ENCODE measurements around the gene DUOX1.

DUOX1 gene

GRCh38 chr15:45094358-45094730 is 35.5 kb upstream of the DUOX1 start:
- Histone ChIP-seq H3K9me3 (ENCODE audit: control insufficient read depth, low read length) (no peaks in the 10 kb centered on the region), H3K23ac (ENCODE audit: low read length in 2 of 2) (no peak overlapping the region), H2BK12ac (ENCODE audit: low read length in 2 of 2) (no peak overlapping the region), H2BK5ac (ENCODE audit: low read depth, low read length, poor library complexity, severe bottlenecking) (no peak overlapping the region), H3K4me3 (ENCODE audit: insufficient read depth in 1 of 2, low read depth in 1 of 2, low read length in 2 of 2) (no peak overlapping the region), H3K9ac (ENCODE audit: low read length) (no peak overlapping the region), H2BK15ac (ENCODE audit: low read depth, poor library complexity, severe bottlenecking) (no peak overlapping the region), H3K4me2 (ENCODE audit: low read length, poor library complexity, severe bottlenecking) (no peak overlapping the region), H3K4me1 (ENCODE audit: control insufficient read depth, insufficient read depth, low read depth, low read length) (no peaks in the 10 kb centered on the region), H4K8ac (ENCODE audit: low read length) (no peak overlapping the region), H3K27ac (ENCODE audit: low read length, poor library complexity, severe bottlenecking) (no peak overlapping the region), H2BK120ac (ENCODE audit: low read depth, low read length) (no peak overlapping the region), H3K36me3 (ENCODE audit: control insufficient read depth in 1 of 2, insufficient read depth in 2 of 2, low read depth in 1 of 2, low read length in 2 of 2) (no peaks in the 10 kb centered on the region), H2AK5ac (ENCODE audit: low read length, severe bottlenecking) (no peak overlapping the region), H3K18ac (ENCODE audit: low read depth in 1 of 2, low read length in 2 of 2) (no peak overlapping the region), H3K14ac (ENCODE audit: low read length in 2 of 2) (no peak overlapping the region), H3K27me3 (ENCODE audit: control insufficient read depth in 1 of 2, insufficient read depth in 1 of 2, low read length in 2 of 2) (peaks cover 45 to 74% of the 10 kb centered on the region in 2 experiments), H3K79me1 (replicated peaks; ENCODE audit: low read length, poor library complexity, severe bottlenecking) (no peaks in the 10 kb centered on the region), H3K4ac (ENCODE audit: low read depth in 1 of 2, low read length in 2 of 2) (no peak overlapping the region), H4K91ac (ENCODE audit: low read length) (no peak overlapping the region), H2AFZ (ENCODE audit: low read depth, low read length) (no peak overlapping the region)
- no peak for DNase-seq
- WGBS = 80% methylated on average over 9 of the region's 9 CpGs

DNA sequence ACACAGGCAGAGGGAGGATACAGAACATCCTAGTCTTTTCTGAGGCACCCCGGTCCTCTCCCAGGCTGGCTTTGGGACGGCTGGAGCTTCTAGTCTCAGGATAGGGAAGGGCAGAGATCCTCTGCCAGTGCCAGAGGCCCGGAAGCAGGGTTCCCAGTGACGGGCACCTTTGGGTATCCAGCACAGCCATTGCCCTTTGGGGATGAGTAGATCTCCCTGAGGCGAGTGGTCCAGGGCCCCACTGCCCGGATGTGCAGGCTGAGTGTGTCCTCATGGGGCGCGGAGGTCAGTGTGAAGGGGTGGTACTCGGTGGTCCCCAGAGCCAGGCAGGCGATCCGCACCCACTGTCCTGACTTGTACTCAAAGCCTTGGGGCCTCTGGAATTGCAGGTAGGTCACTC is 34.1 kb upstream of the DUOX1 start:
- Histone ChIP-seq H3K79me1 (replicated peaks; ENCODE audit: low read length, poor library complexity, severe bottlenecking) (no peaks in the 10 kb centered on the region), H3K18ac (ENCODE audit: low read depth in 1 of 2, low read length in 2 of 2) (no peak overlapping the region), H3K27ac (ENCODE audit: low read length, poor library complexity, severe bottlenecking) (no peak overlapping the region), H3K9me3 (ENCODE audit: control insufficient read depth, low read length) (no peaks in the 10 kb centered on the region), H3K4me3 (ENCODE audit: insufficient read depth in 1 of 2, low read depth in 1 of 2, low read length in 2 of 2) (no peak overlapping the region), H2AFZ (ENCODE audit: low read depth, low read length) (no peak overlapping the region), H2AK5ac (ENCODE audit: low read length, severe bottlenecking) (no peak overlapping the region), H3K9ac (ENCODE audit: low read length) (no peak overlapping the region), H3K4me2 (ENCODE audit: low read length, poor library complexity, severe bottlenecking) (no peak overlapping the region), H4K91ac (ENCODE audit: low read length) (no peak overlapping the region), H4K8ac (ENCODE audit: low read length) (no peak overlapping the region), H2BK120ac (ENCODE audit: low read depth, low read length) (no peak overlapping the region), H3K36me3 (ENCODE audit: control insufficient read depth in 1 of 2, insufficient read depth in 2 of 2, low read depth in 1 of 2, low read length in 2 of 2) (no peaks in the 10 kb centered on the region), H2BK15ac (ENCODE audit: low read depth, poor library complexity, severe bottlenecking) (no peak overlapping the region), H2BK12ac (ENCODE audit: low read length in 2 of 2) (no peak overlapping the region), H3K27me3 (ENCODE audit: control insufficient read depth in 1 of 2, insufficient read depth in 1 of 2, low read length in 2 of 2) (peaks cover 59 to 80% of the 10 kb centered on the region in 2 experiments), H3K4ac (ENCODE audit: low read depth in 1 of 2, low read length in 2 of 2) (no peak overlapping the region), H3K23ac (ENCODE audit: low read length in 2 of 2) (no peak overlapping the region), H3K4me1 (ENCODE audit: control insufficient read depth, insufficient read depth, low read depth, low read length) (no peaks in the 10 kb centered on the region), H3K14ac (ENCODE audit: low read length in 2 of 2) (no peak overlapping the region), H2BK5ac (ENCODE audit: low read depth, low read length, poor library complexity, severe bottlenecking) (no peak overlapping the region)
- no peak for DNase-seq
- WGBS = 90% methylated on average over 11 of the region's 11 CpGs

GRCh38 chr15:45097466-45097865 is 32.3 kb upstream of the DUOX1 start:
- 100% methylated on average over 5 of the region's 7 CpGs for WGBS
- Histone ChIP-seq H2BK5ac (ENCODE audit: low read depth, low read length, poor library complexity, severe bottlenecking) (no peak overlapping the region), H2BK15ac (ENCODE audit: low read depth, poor library complexity, severe bottlenecking) (no peak overlapping the region), H3K18ac (ENCODE audit: low read depth in 1 of 2, low read length in 2 of 2) (no peak overlapping the region), H3K9ac (ENCODE audit: low read length) (no peak overlapping the region), H2BK120ac (ENCODE audit: low read depth, low read length) (no peak overlapping the region), H3K4me1 (ENCODE audit: control insufficient read depth, insufficient read depth, low read depth, low read length) (no peaks in the 10 kb centered on the region), H3K23ac (ENCODE audit: low read length in 2 of 2) (no peak overlapping the region), H3K4me3 (ENCODE audit: insufficient read depth in 1 of 2, low read depth in 1 of 2, low read length in 2 of 2) (no peak overlapping the region), H4K8ac (ENCODE audit: low read length) (no peak overlapping the region), H2AFZ (ENCODE audit: low read depth, low read length) (no peak overlapping the region), H2BK12ac (ENCODE audit: low read length in 2 of 2) (no peak overlapping the region), H3K9me3 (ENCODE audit: control insufficient read depth, low read length) (no peaks in the 10 kb centered on the region), H3K4me2 (ENCODE audit: low read length, poor library complexity, severe bottlenecking) (no peak overlapping the region), H4K91ac (ENCODE audit: low read length) (no peak overlapping the region), H3K27ac (ENCODE audit: low read length, poor library complexity, severe bottlenecking) (no peak overlapping the region), H2AK5ac (ENCODE audit: low read length, severe bottlenecking) (no peak overlapping the region), H3K14ac (ENCODE audit: low read length in 2 of 2) (no peak overlapping the region), H3K27me3 (ENCODE audit: control insufficient read depth in 1 of 2, insufficient read depth in 1 of 2, low read length in 2 of 2) (peaks cover 70 to 79% of the 10 kb centered on the region in 2 experiments), H3K36me3 (ENCODE audit: control insufficient read depth in 1 of 2, insufficient read depth in 2 of 2, low read depth in 1 of 2, low read length in 2 of 2) (no peaks in the 10 kb centered on the region), H3K79me1 (replicated peaks; ENCODE audit: low read length, poor library complexity, severe bottlenecking) (no peaks in the 10 kb centered on the region), H3K4ac (ENCODE audit: low read depth in 1 of 2, low read length in 2 of 2) (no peak overlapping the region)
- DNase-seq = no peak

DNA sequence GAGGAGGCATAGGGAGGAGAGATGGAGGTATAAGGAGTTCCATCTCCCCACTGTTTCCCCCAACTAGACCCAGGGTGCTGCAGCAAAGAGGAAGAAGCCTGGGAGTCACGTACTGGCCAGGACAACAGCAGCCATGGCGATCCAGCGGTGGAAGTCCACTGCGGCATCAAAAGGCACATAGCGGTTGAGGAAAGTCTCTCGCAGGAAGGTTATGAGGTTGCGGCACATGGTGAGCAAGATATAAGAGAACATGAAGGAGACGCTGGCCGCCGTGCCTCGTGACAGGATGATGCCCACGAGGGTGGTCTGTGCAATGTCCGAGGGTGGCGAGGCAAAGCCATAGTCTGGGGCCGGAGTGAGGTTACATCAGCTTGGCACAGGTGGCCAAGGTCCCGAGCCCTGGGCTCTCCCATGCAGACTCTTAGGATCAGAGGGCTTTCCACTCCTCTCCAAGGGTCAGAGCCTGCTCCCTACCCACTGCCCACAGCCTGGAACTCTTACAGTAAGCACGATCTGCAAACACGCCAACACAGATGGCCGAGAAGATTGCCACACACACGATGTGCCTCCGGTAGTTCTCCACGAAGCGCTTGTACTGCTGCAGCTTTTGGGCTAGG is 30.1 kb upstream of the DUOX1 start:
- Histone ChIP-seq H2AFZ (ENCODE audit: low read depth, low read length) (no peak overlapping the region), H3K4ac (ENCODE audit: low read depth in 1 of 2, low read length in 2 of 2) (no peak overlapping the region), H3K79me1 (replicated peaks; ENCODE audit: low read length, poor library complexity, severe bottlenecking) (no peaks in the 10 kb centered on the region), H3K27ac (ENCODE audit: low read length, poor library complexity, severe bottlenecking) (no peak overlapping the region), H3K36me3 (ENCODE audit: control insufficient read depth in 1 of 2, insufficient read depth in 2 of 2, low read depth in 1 of 2, low read length in 2 of 2) (no peaks in the 10 kb centered on the region), H3K9ac (ENCODE audit: low read length) (no peak overlapping the region), H3K27me3 (ENCODE audit: control insufficient read depth in 1 of 2, insufficient read depth in 1 of 2, low read length in 2 of 2) (peaks cover 64 to 66% of the 10 kb centered on the region in 2 experiments), H3K4me2 (ENCODE audit: low read length, poor library complexity, severe bottlenecking) (no peak overlapping the region), H3K14ac (ENCODE audit: low read length in 2 of 2) (no peak overlapping the region), H2AK5ac (ENCODE audit: low read length, severe bottlenecking) (no peak overlapping the region), H2BK5ac (ENCODE audit: low read depth, low read length, poor library complexity, severe bottlenecking) (no peak overlapping the region), H3K23ac (ENCODE audit: low read length in 2 of 2) (no peak overlapping the region), H3K4me3 (ENCODE audit: insufficient read depth in 1 of 2, low read depth in 1 of 2, low read length in 2 of 2) (no peak overlapping the region), H2BK15ac (ENCODE audit: low read depth, poor library complexity, severe bottlenecking) (no peak overlapping the region), H3K9me3 (ENCODE audit: control insufficient read depth, low read length) (no peaks in the 10 kb centered on the region), H3K4me1 (ENCODE audit: control insufficient read depth, insufficient read depth, low read depth, low read length) (no peaks in the 10 kb centered on the region), H2BK12ac (ENCODE audit: low read length in 2 of 2) (no peak overlapping the region), H4K8ac (ENCODE audit: low read length) (no peak overlapping the region), H3K18ac (ENCODE audit: low read depth in 1 of 2, low read length in 2 of 2) (no peak overlapping the region), H4K91ac (ENCODE audit: low read length) (no peak overlapping the region), H2BK120ac (ENCODE audit: low read depth, low read length) (no peak overlapping the region)
- 88% methylated on average over 23 of the region's 23 CpGs for WGBS
- DNase-seq = no peak

All from mesenchymal stem cell (in vitro differentiated cells and primary cell).